ENCODE measurements around the gene EEF1E1. TPM values are rescaled to one million over a fixed set of nuclear protein-coding genes. Genes with fewer than 3 reads are reported as not detected.

The EEF1E1 gene
- 10 to 100 TPM; 53.5 to 62.4 TPM for total RNA-seq
- polyA plus RNA-seq (ENCODE audit: insufficient read depth, low read depth, low replicate concordance) = 93.3 TPM
- long read RNA-seq, donor 1, transcript EEF1E1-201 (4 exons, 1,077 nt) = major isoform, 34 of 75 reads
- long read RNA-seq, donor 1, partial matches to known transcripts = 38 of 75 reads
- long read RNA-seq, donor 1, other reads (novel, unspliced or antisense) = 0 of 75 reads
- long read RNA-seq, donor 2, transcript EEF1E1-201 (4 exons, 1,077 nt) = major isoform, 26 of 39 reads
- long read RNA-seq, donor 2, transcript EEF1E1-205 (3 exons, 654 nt) = minor isoform, 5 of 39 reads
- long read RNA-seq, donor 2, partial matches to known transcripts = 8 of 39 reads
- long read RNA-seq, donor 2, other reads (novel, unspliced or antisense) = 0 of 39 reads

GRCh38 chr6:8102122-8102958 lies at the start of gene EEF1E1:
Gene EEF1E1 (minus strand): TSS chr6:8102548. CDS start chr6:8102521, 27 bp downstream.
- no peaks in the 10 kb centered on the region for H3K4me1 ChIP-seq
- no peak for TF ChIP-seq POLR2A (IDR thresholded peaks at IDR 0.05)
- TF ChIP-seq CTCF (IDR thresholded peaks at IDR 0.05) = no peak
- DNase-seq = peak; percentile 98
- H3K36me3 ChIP-seq (ENCODE audit: low read depth, missing control alignments) = no peaks in the 10 kb centered on the region
- peak within 1 kb of the TSS in 1 of 2 donors; percentile 74 for H3K27ac ChIP-seq
- H3K27me3 ChIP-seq = no peaks in the 10 kb centered on the region
- peak within 1 kb of the TSS; percentile 79 to 89 for H3K4me3 ChIP-seq
- H3K9me3 ChIP-seq = no peaks in the 10 kb centered on the region
- intact Hi-C loops (cut with DNase I; ENCODE audit: low total_unique reads) = no loop called here
- WGBS, 2 donors = 0 to 1% methylated on average over 31 to 39 of the region's 43 CpGs

GRCh38 chr6:8149350-8149749 lies 47.0 kb upstream of the EEF1E1 start:
- no peak overlapping the region for H3K27ac ChIP-seq
- H3K4me3 ChIP-seq = no peak overlapping the region
- no peaks in the 10 kb centered on the region for H3K27me3 ChIP-seq
- WGBS, 2 donors = 95 to 97% methylated on average over 1 of the region's 1 CpG
- no peaks in the 10 kb centered on the region for H3K36me3 ChIP-seq (ENCODE audit: low read depth, missing control alignments)
- no peaks in the 10 kb centered on the region for H3K4me1 ChIP-seq
- TF ChIP-seq POLR2A (IDR thresholded peaks at IDR 0.05) (no peak), CTCF (IDR thresholded peaks at IDR 0.05) (no peak)
- intact Hi-C loops (cut with DNase I; ENCODE audit: low total_unique reads) = no loop called here
- H3K9me3 ChIP-seq = no peaks in the 10 kb centered on the region
- DNase-seq = no peak

- WGBS, 2 donors = 85 to 92% methylated on average over 2 of the region's 2 CpGs
- intact Hi-C loops (cut with DNase I; ENCODE audit: low total_unique reads) = no loop called here
- Histone ChIP-seq H3K4me1 (no peaks in the 10 kb centered on the region), H3K36me3 (ENCODE audit: low read depth, missing control alignments) (no peaks in the 10 kb centered on the region), H3K9me3 (no peaks in the 10 kb centered on the region), H3K27me3 (no peaks in the 10 kb centered on the region), H3K4me3 (no peak overlapping the region), H3K27ac (no peak overlapping the region)
- TF ChIP-seq POLR2A (IDR thresholded peaks at IDR 0.05) (no peak), CTCF (IDR thresholded peaks at IDR 0.05) (no peak)
- DNase-seq = no peak
These were observed 41.6 kb upstream of the EEF1E1 start for GRCh38 chr6:8143945-8144344.

GRCh38 chr6:8139451-8139850 lies 37.1 kb upstream of the EEF1E1 start:
- H3K4me1 ChIP-seq = no peaks in the 10 kb centered on the region
- intact Hi-C loops (cut with DNase I; ENCODE audit: low total_unique reads) = no loop called here
- 97 to 100% methylated on average over 7 of the region's 7 CpGs for WGBS, 2 donors

More at GRCh38 chr6:8139451-8139850, 37.1 kb upstream of the EEF1E1 start:
- Histone ChIP-seq H3K9me3 (no peaks in the 10 kb centered on the region), H3K36me3 (ENCODE audit: low read depth, missing control alignments) (no peaks in the 10 kb centered on the region), H3K27ac (no peak overlapping the region), H3K27me3 (no peaks in the 10 kb centered on the region), H3K4me3 (no peak overlapping the region)
- TF ChIP-seq POLR2A (IDR thresholded peaks at IDR 0.05) (no peak), CTCF (IDR thresholded peaks at IDR 0.05) (no peak)
- no peak for DNase-seq
